HepG2 (cell line): ENCODE results near the gene CDK17. TPM values are rescaled to one million over a fixed set of nuclear protein-coding genes. Genes with fewer than 3 reads are reported as not detected.

Experiments used
- ATAC-seq: fragments of 200-7000 bp; cut with Tn5 transposase; 3 replicates; pipeline ENCODE4 v1.9.1; 2020; ENCODE audit warnings: mild to moderate bottlenecking, moderate library complexity
- BruUV-seq: library from RNA; stranded (reverse); fragments of 400-500 nt; replicated peaks from 2 replicates; lab custom pipeline; 2021; lab: Mats Ljungman, UMichigan
- CTCF ChIA-PET: fragments of 300-600 bp; formaldehyde crosslinking; extraction: SDS; loops from one replicate; lab custom pipeline; 2021; ENCODE audit warnings: low total read pairs, inconsistent platforms, low intra/inter-chr PET ratio; lab: Yijun Ruan, JAX
- POLR2A ChIA-PET: fragments of 350-600 bp; sonication (Branson Sonifier 250); formaldehyde crosslinking; loops from one replicate; lab custom pipeline; 2020; ENCODE audit warnings: antibody characterized with exemption, inconsistent platforms; lab: Yijun Ruan, JAX
- DNase-seq: peaks from one replicate; pipeline ENCODE4 v3.0.0-alpha.2; 2015; ENCODE audit warnings: low spot score
- FAIRE-seq: peaks from 3 replicates; lab custom pipeline; 2011; peaks lifted over from hg19 to GRCh38; lab: Jason Lieb, UNC
- H2AFZ ChIP-seq: one replicate; pipeline ENCODE4 v1.6.1; 2011; ENCODE audit warnings: low read length, inconsistent platforms
- H3K27ac ChIP-seq: fragments of 300-600 bp; 3 replicates; pipeline ENCODE4 v1.8.0; 2011; ENCODE audit warnings: mixed run types, mild to moderate bottlenecking, mixed read lengths, low read length, inconsistent platforms; ENCODE audit not compliant: insufficient read depth; ENCODE audit errors: extremely low read length
- H3K27me3 ChIP-seq, 2 experiments: fragments of 200-600 bp in 1 of 2; 2 replicates in 1 of 2; 3 replicates in 1 of 2; pipeline versions ENCODE4 v1.6.0 to v1.8.0; 2011; ENCODE audit warnings: low read length in 2 of 2, mild to moderate bottlenecking in 2 of 2, moderate library complexity in 2 of 2, inconsistent platforms in 1 of 2; ENCODE audit not compliant: insufficient read depth in 2 of 2, control insufficient read depth in 1 of 2
- H3K36me3 ChIP-seq, 2 experiments: fragments of 200-600 bp in 1 of 2; replicated peaks in 1 of 2; 2 replicates in 1 of 2; 3 replicates in 1 of 2; pipeline versions ENCODE4 v1.5.1 to v1.8.0; 2011; ENCODE audit warnings: low read length in 2 of 2, inconsistent platforms in 1 of 2; ENCODE audit not compliant: insufficient read depth in 2 of 2, control insufficient read depth in 1 of 2
- H3K4me1 ChIP-seq: 2 replicates; pipeline ENCODE4 v1.5.1; 2012; ENCODE audit warnings: low read length, inconsistent platforms; ENCODE audit not compliant: insufficient read depth
- H3K4me2 ChIP-seq: 2 replicates; pipeline ENCODE4 v1.6.0; 2011; ENCODE audit warnings: low read depth, low read length, inconsistent platforms
- H3K4me3 ChIP-seq, 3 experiments: fragments of 200-600 bp in 1 of 3; sonication (generic), shearing (Covaris generic) in 1 of 3; replicated peaks in 1 of 3; 2 replicates each; pipeline ENCODE4 v1.5.1; 2011 to 2016; ENCODE audit warnings: low read length in 3 of 3, inconsistent platforms in 2 of 3, low read depth in 2 of 3, mild to moderate bottlenecking in 2 of 3, control low read depth in 1 of 3, mixed read lengths in 1 of 3; ENCODE audit not compliant: insufficient read depth in 1 of 3
- H3K79me2 ChIP-seq: one replicate; pipeline ENCODE4 v1.6.1; 2011; ENCODE audit warnings: low read length, inconsistent platforms; ENCODE audit not compliant: insufficient read depth
- H3K9ac ChIP-seq: 2 replicates; pipeline ENCODE4 v1.6.0; 2011; ENCODE audit warnings: mild to moderate bottlenecking, low read depth, low read length, inconsistent platforms; ENCODE audit not compliant: insufficient read depth
- H3K9me3 ChIP-seq: 2 replicates; pipeline ENCODE4 v1.5.1; 2012; ENCODE audit warnings: mild to moderate bottlenecking, low read length
- H4K20me1 ChIP-seq: 2 replicates; pipeline ENCODE4 v1.6.0; 2011; ENCODE audit warnings: inconsistent platforms, mild to moderate bottlenecking, low read length, moderate library complexity; ENCODE audit not compliant: insufficient read depth
- DNMT3B ChIP-seq: conservative IDR thresholded peaks from 2 replicates; pipeline ENCODE4 v1.6.1; 2016; ENCODE audit warnings: missing biosample characterization, control low read depth
- FOXK1 ChIP-seq: sonication (generic); formaldehyde crosslinking; IDR thresholded peaks from 2 replicates; pipeline ENCODE4 v1.4.0; 2020; ENCODE audit warnings: low read depth, missing genetic modification reagents, borderline replicate concordance
- KLF11 ChIP-seq: IDR thresholded peaks from 2 replicates; pipeline ENCODE4 v1.6.1; 2016; ENCODE audit warnings: missing compliant biosample characterization
- LCORL ChIP-seq, 2 experiments: fragments of 450-650 bp in 1 of 2; sonication (generic) in 1 of 2; formaldehyde crosslinking in 1 of 2; IDR thresholded peaks; 2 replicates each; pipeline versions ENCODE4 v1.5.0 to v1.6.1; 2017 to 2020; ENCODE audit warnings: antibody characterized with exemption in 1 of 2, missing genetic modification reagents in 1 of 2
- MATR3 ChIP-seq: sonication (generic); formaldehyde crosslinking; IDR thresholded peaks from 2 replicates; pipeline ENCODE4 v1.4.0; 2020; ENCODE audit warnings: missing genetic modification reagents
- MAZ ChIP-seq, 2 experiments: sonication (generic) in 1 of 2; formaldehyde crosslinking in 1 of 2; IDR thresholded peaks; 2 replicates each; pipeline versions ENCODE4 v1.5.0 to v1.6.1; 2012 to 2020; ENCODE audit warnings: low read depth in 2 of 2, mild to moderate bottlenecking in 2 of 2, borderline replicate concordance in 1 of 2, improper control_type of control experiment in 1 of 2, low read length in 1 of 2, missing genetic modification reagents in 1 of 2, moderate library complexity in 1 of 2
- NCOA1 ChIP-seq: sonication (generic); formaldehyde crosslinking; IDR thresholded peaks from 2 replicates; pipeline ENCODE4 v1.9.0; 2021; ENCODE audit warnings: missing genetic modification reagents
- NFIB ChIP-seq: sonication (generic); formaldehyde crosslinking; IDR thresholded peaks from 2 replicates; pipeline ENCODE4 v1.9.0; 2021; ENCODE audit warnings: missing genetic modification reagents, mild to moderate bottlenecking, borderline replicate concordance
- PHF5A ChIP-seq: IDR thresholded peaks from one replicate; pipeline ENCODE4 v1.6.1; 2018; ENCODE audit warnings: low read depth, missing genetic modification reagents; ENCODE audit not compliant: unreplicated experiment
- PPARG ChIP-seq: conservative IDR thresholded peaks from 2 replicates; pipeline ENCODE4 v1.6.1; 2016; ENCODE audit warnings: missing biosample characterization, missing genetic modification reagents
- RFXANK ChIP-seq: IDR thresholded peaks from 2 replicates; pipeline ENCODE4 v1.6.1; 2016
- SMARCE1 ChIP-seq: fragments of 450-650 bp; IDR thresholded peaks from 2 replicates; pipeline ENCODE4 v1.6.1; 2017; ENCODE audit warnings: borderline replicate concordance
- SSRP1 ChIP-seq: IDR thresholded peaks from 2 replicates; pipeline ENCODE4 v1.6.1; 2016; ENCODE audit warnings: control low read depth
- TBL1XR1 ChIP-seq: fragments of 150-350 bp; IDR thresholded peaks from 2 replicates; pipeline ENCODE4 v1.6.1; 2014; ENCODE audit warnings: borderline replicate concordance, low read length; ENCODE audit not compliant: partially characterized antibody
- TOE1 ChIP-seq: sonication (generic); formaldehyde crosslinking; IDR thresholded peaks from 2 replicates; pipeline ENCODE4 v1.4.0; 2020; ENCODE audit warnings: mild to moderate bottlenecking, missing genetic modification reagents
- XBP1 ChIP-seq: sonication (generic); formaldehyde crosslinking; IDR thresholded peaks from 2 replicates; pipeline ENCODE4 v1.5.0; 2020; ENCODE audit warnings: missing genetic modification reagents
- ZNF292 ChIP-seq: sonication (generic); formaldehyde crosslinking; IDR thresholded peaks from 2 replicates; pipeline ENCODE4 v1.8.1; 2022; ENCODE audit warnings: mild to moderate bottlenecking, low read depth, missing genetic modification reagents, borderline replicate concordance
- ZNF460 ChIP-seq: sonication (generic); formaldehyde crosslinking; IDR thresholded peaks from 2 replicates; pipeline ENCODE4 v1.5.1; 2020; ENCODE audit warnings: missing genetic modification reagents, mild to moderate bottlenecking, borderline replicate concordance
- WGBS: methylation state at CpG from one replicate; pipeline ENCODE4 v1.1.6; 2017; ENCODE audit warnings: low lambda C conversion rate; 5-methylcytosine and 5-hydroxymethylcytosine counted together
- in situ Hi-C: cut with HindIII; loops from 2 replicates; pipeline ENCODE4 v1.10.0; 2017; ENCODE audit warnings: low pct_unique_long_range_greater_than_20kb; ENCODE audit not compliant: extremely low pct_ligation_motif_present
- intact Hi-C: fragments of 100-400 bp; cut with micrococcal nuclease; formaldehyde crosslinking; loops from one replicate; pipeline ENCODE4 v1.10.0; 2022; ENCODE audit not compliant: unreplicated experiment
- polyA plus RNA-seq, 8 experiments: library from polyadenylated mRNA; depleted of rRNA in 3 of 8; stranded (reverse) in 7 of 8; unstranded in 1 of 8; fragments of >200 nt; fragmentation: Illumina TruSeq in 4 of 8; extraction: Trizol in 4 of 8; gene quantifications; 2 replicates each; pipeline versions ENCODE4 v1.2.1 to v1.2.3, GENCODE V29; 2011 to 2016; ENCODE audit warnings: low read depth in 4 of 8, missing spikeins in 1 of 8, mixed read lengths in 1 of 8; ENCODE audit not compliant: insufficient read depth in 1 of 8
- total RNA-seq, 5 experiments: library from RNA; depleted of rRNA; stranded (reverse); fragments of >200 nt; fragmentation: Illumina TruSeq; extraction: Trizol; gene quantifications; 2 replicates each; pipeline ENCODE4 v1.2.3, GENCODE V29; 2016; ENCODE audit warnings: low read depth in 1 of 5

CDK17 gene
- total and polyA plus RNA-seq, 2 of the 13 experiments (the other 11 are each of a cell fraction or from before 2014, with no cell fraction given) = 9.9 to 22.3 TPM

DNA sequence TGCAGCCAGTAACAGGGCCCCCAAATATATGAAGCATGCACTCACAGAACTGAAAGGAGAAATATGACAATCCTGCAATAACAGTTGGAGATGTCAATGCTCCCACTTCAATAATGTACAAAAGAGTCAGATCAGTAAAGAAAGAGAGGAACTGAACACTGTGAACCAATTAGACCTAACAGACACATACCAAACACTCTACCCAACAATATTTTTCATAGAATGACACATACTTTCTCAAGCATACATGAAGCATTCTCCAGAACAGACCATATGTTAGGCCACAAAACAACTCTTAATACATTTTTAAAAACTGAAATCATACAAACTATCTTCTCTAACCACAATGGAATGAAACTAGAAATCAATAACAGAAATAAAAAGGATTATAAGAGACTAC lies 125.9 kb downstream of the CDK17 start (continued):
- TF ChIP-seq NFIB (CRISPR knock-in tag) (no peak), MATR3 (no peak), FOXK1 (CRISPR knock-in tag) (no peak), SMARCE1 (no peak), XBP1 (CRISPR knock-in tag) (no peak), PPARG (CRISPR knock-in tag) (no peak), RFXANK (no peak), PHF5A (CRISPR knock-in tag) (no peak), SSRP1 (no peak), TOE1 (CRISPR knock-in tag) (no peak)

DNA sequence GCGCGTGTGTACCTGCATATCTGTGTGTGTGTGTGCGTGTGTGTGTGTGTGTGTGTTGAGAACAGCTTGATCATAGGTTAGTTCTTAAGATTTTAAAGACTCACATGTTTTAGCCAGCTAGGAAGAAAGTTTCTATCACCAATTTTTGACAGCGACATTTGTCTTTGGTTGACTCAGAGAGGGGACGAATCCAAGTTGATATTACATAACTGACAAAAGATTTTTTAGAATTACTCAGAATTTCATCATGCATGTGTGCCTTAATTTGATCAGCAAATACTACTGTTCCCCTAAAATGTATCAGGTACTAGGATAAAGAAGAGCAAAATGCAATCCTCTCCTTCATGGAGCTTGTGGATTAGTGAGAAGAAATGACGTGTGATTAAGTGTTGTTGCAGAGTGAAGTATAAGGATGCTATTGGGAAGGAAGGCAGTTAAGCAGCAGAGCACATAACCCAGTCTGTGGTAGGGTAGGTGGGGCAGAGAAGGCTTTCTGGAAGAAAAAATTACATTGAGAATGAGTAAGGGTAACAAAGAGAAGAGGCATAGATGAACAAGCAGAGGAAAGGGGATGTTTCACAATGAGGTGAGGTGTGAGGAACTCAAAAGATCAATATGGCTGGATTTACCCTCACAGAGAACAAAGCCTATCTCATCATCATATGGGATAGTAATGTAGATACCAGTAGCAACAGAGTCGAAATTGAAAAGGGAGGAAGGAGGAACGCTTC lies 128.6 kb downstream of the CDK17 start:
- FAIRE-seq (no peak), DNase-seq (no peak), ATAC-seq (no peak)
- in situ Hi-C loops (no loop called here), intact Hi-C loops (loop anchor here (5.0 kb wide), 1 partner anchor 1054 kb away; the partner anchor contains the start of genes FGD6 and VEZT)
- no peak overlapping the region for H3K9ac ChIP-seq
- peaks cover 3 to 26% of the 10 kb centered on the region in 2 experiments; a peak in 4 of 5 replicates for H3K36me3 ChIP-seq
- ChIA-PET CTCF (no interaction called here), POLR2A (interaction anchor here (0.7 kb wide), 1 partner anchor 127 kb away, joined by 3 read pairs; no protein-coding TSS in a partner anchor)
- no peak overlapping the region for H3K4me3 ChIP-seq
- H2AFZ ChIP-seq = no peak overlapping the region
- no peaks in the 10 kb centered on the region for H3K27me3 ChIP-seq
- H4K20me1 ChIP-seq = no peaks in the 10 kb centered on the region
- TF ChIP-seq SMARCE1 (no peak), LCORL (IDR thresholded peaks at IDR 0.05) (no peak), LCORL (CRISPR knock-in tag; IDR thresholded peaks at IDR 0.05) (no peak), ZNF460 (no peak), MAZ (IDR thresholded peaks at IDR 0.05; ENCODE audit: borderline replicate concordance, low read depth, low read length) (no peak), MAZ (CRISPR knock-in tag; IDR thresholded peaks at IDR 0.05; ENCODE audit: low read depth) (no peak), TBL1XR1 (no peak), KLF11 (no peak), ZNF292 (no peak), NCOA1 (CRISPR knock-in tag) (no peak), DNMT3B (no peak)
- H3K27ac ChIP-seq = no peak overlapping the region
- H3K9me3 ChIP-seq = no peaks in the 10 kb centered on the region
- 88% methylated on average over 8 of the region's 8 CpGs for WGBS
- no peak overlapping the region for H3K4me2 ChIP-seq
- BruUV-seq = no TSS peak
- no peaks in the 10 kb centered on the region for H3K4me1 ChIP-seq
- H3K79me2 ChIP-seq = no peaks in the 10 kb centered on the region
